ENCODE results near the gene ABLIM2. TPM values are rescaled to one million over a fixed set of nuclear protein-coding genes. Genes with fewer than 3 reads are reported as not detected.

ABLIM2 gene
- total and polyA plus RNA-seq, 2 of the 4 experiments (the other 2 are of a cell fraction): under 0.01 to 0.10 TPM

- dilution Hi-C loops (cut with HindIII; ENCODE audit: low sequenced_read_pairs, unreplicated experiment): no loop called here
These were observed 132.2 kb downstream of the ABLIM2 start for GRCh38 chr4:8026453-8026852.

More at GRCh38 chr4:8026453-8026852, 132.2 kb downstream of the ABLIM2 start:
- no peak overlapping the region for H3K18ac ChIP-seq (ENCODE audit: low read depth, low read length)
- WGBS, 2 experiments (ENCODE audit: extremely low coverage in 2 of 2, insufficient read length in 1 of 2): no CpG with 5 or more reads among the region's 3 CpGs
- no peak overlapping the region for H3K23ac ChIP-seq (ENCODE audit: low read depth, low read length)
- H3K9me3 ChIP-seq (ENCODE audit: control insufficient read depth, insufficient read depth, low read length): no peaks in the 10 kb centered on the region; the same call in 1 of the 2 replicates
- H3K4me1 ChIP-seq (ENCODE audit: control insufficient read depth, insufficient read depth, low read length): no peaks in the 10 kb centered on the region
- H2AFZ ChIP-seq (replicated peaks; ENCODE audit: low read length, poor library complexity): no peak overlapping the region
- H3K27ac ChIP-seq (ENCODE audit: insufficient read depth, low read length): no peak overlapping the region
- no peak overlapping the region for H2BK20ac ChIP-seq (ENCODE audit: low read depth, low read length)
- no peak overlapping the region for H2BK15ac ChIP-seq (ENCODE audit: low read depth, low read length)
- H3K14ac ChIP-seq (replicated peaks; ENCODE audit: low read depth, low read length): no peak overlapping the region
- H3K56ac ChIP-seq (ENCODE audit: extremely low read depth, insufficient read depth, low read length): no peak overlapping the region
- intact Hi-C loops (cut with micrococcal nuclease) (no loop called here), in situ Hi-C loops (cut with MboI; ENCODE audit: low sequenced_read_pairs) (no loop called here)
- H3K9ac ChIP-seq (ENCODE audit: low read depth, low read length): no peak overlapping the region
- DNase-seq (no peak), ATAC-seq (ENCODE audit: low read depth) (no peak)
- H2AK5ac ChIP-seq (ENCODE audit: low read depth, low read length): no peak overlapping the region
- no peak overlapping the region for H2BK5ac ChIP-seq (ENCODE audit: low read depth, low read length, poor library complexity, severe bottlenecking)
- H4K5ac ChIP-seq (ENCODE audit: low read depth, low read length): no peak overlapping the region
- ChIA-PET POLR2A (ENCODE audit: unreplicated experiment) (no interaction called here), CTCF (interaction anchor here (0.6 kb wide), 1 partner anchor 277 kb away, joined by 4 read pairs; no protein-coding TSS in a partner anchor)
- H3K36me3 ChIP-seq (ENCODE audit: control insufficient read depth, insufficient read depth, low read length): no peaks in the 10 kb centered on the region
- no peaks in the 10 kb centered on the region for H3K79me1 ChIP-seq (ENCODE audit: low read depth in 1 of 2, low read length in 2 of 2)
- H4K20me1 ChIP-seq (ENCODE audit: insufficient read depth, low read length): no peaks in the 10 kb centered on the region; the same call in 1 of the 2 replicates
- peaks cover 68% of the 10 kb centered on the region for H3K27me3 ChIP-seq (ENCODE audit: control insufficient read depth, insufficient read depth, low read length)
- H4K91ac ChIP-seq (ENCODE audit: insufficient read depth, low read depth, low read length): no peak overlapping the region
- H3K4me3 ChIP-seq (ENCODE audit: insufficient read depth, low read depth, low read length): no peak overlapping the region
- no peak overlapping the region for H4K8ac ChIP-seq (ENCODE audit: low read depth in 2 of 2, low read length in 2 of 2)
- H3K9me1 ChIP-seq (ENCODE audit: insufficient read depth, low read length): no peaks in the 10 kb centered on the region
- no peak for TF ChIP-seq RAD21 (IDR thresholded peaks at IDR 0.05; ENCODE audit: low read length)
- TF ChIP-seq BHLHE40 (IDR thresholded peaks at IDR 0.05; ENCODE audit: low read depth, low read length): no peak
- TF ChIP-seq SMC3 (IDR thresholded peaks at IDR 0.05; ENCODE audit: low read depth, low read length): no peak
- TF ChIP-seq USF2 (IDR thresholded peaks at IDR 0.05; ENCODE audit: low read depth, low read length): no peak
- no peak for TF ChIP-seq POLR2A (IDR thresholded peaks at IDR 0.05; ENCODE audit: low read depth, low read length)
- no peak for TF ChIP-seq MAZ (IDR thresholded peaks at IDR 0.05; ENCODE audit: borderline replicate concordance, low read depth, low read length)
- TF ChIP-seq RFX5 (IDR thresholded peaks at IDR 0.05; ENCODE audit: low read depth, low read length): no peak
- no peak for TF ChIP-seq MXI1 (IDR thresholded peaks at IDR 0.05; ENCODE audit: borderline replicate concordance, low read depth, low read length)
- TF ChIP-seq MAFK (IDR thresholded peaks at IDR 0.05; ENCODE audit: low read depth, low read length): no peak
- no peak for TF ChIP-seq RCOR1 (IDR thresholded peaks at IDR 0.05; ENCODE audit: insufficient replicate concordance, low read length)
- TF ChIP-seq FOS (IDR thresholded peaks at IDR 0.05; ENCODE audit: low read depth, low read length): no peak
- no peak for TF ChIP-seq ELK1 (IDR thresholded peaks at IDR 0.05; ENCODE audit: borderline replicate concordance, low read depth, low read length)
- no peak for TF ChIP-seq CTCF (conservative IDR thresholded peaks at IDR 0.05; ENCODE audit: low read depth, low read length)
- TF ChIP-seq NFE2L2 (IDR thresholded peaks at IDR 0.05; ENCODE audit: low read depth, low read length): no peak
- no peak for TF ChIP-seq CEBPB (IDR thresholded peaks at IDR 0.05; ENCODE audit: low read depth, low read length)
- no peak for TF ChIP-seq CHD1 (IDR thresholded peaks at IDR 0.05; ENCODE audit: low read depth, low read length)
- BruUV-seq (replicated peaks): no TSS peak
- no peak overlapping the region for H2AK9ac ChIP-seq (replicated peaks; ENCODE audit: low read depth, low read length, poor library complexity)
- H3K4ac ChIP-seq (ENCODE audit: low read depth, low read length): no peak overlapping the region
- no peak overlapping the region for H2BK120ac ChIP-seq (ENCODE audit: low read depth, low read length)
- H3K4me2 ChIP-seq (ENCODE audit: low read depth, low read length): no peak overlapping the region
